Liver (tissue), 9 donors: ENCODE measurements around the gene RAVER1. TPM values are rescaled to one million over a fixed set of nuclear protein-coding genes. Genes with fewer than 3 reads are reported as not detected.

Experiments
- DNase-seq: peaks from one replicate; pipeline ENCODE4 v3.0.0-alpha.2; 2017; ENCODE audit warnings: low spot score
- H3K27ac ChIP-seq, 2 donors: one replicate each; pipeline ENCODE4 v1.7.0; 2013; ENCODE audit warnings: inconsistent platforms in 2 of 2, low read length in 2 of 2, control low read depth in 1 of 2, low read depth in 1 of 2, mild to moderate bottlenecking in 1 of 2
- H3K27me3 ChIP-seq, 4 donors: one replicate each; pipeline versions ENCODE4 v1.6.1 to v1.7.0; 2013; ENCODE audit warnings: low read length in 3 of 4, inconsistent platforms in 1 of 4, mild to moderate bottlenecking in 1 of 4, moderate library complexity in 1 of 4; ENCODE audit not compliant: control insufficient read depth in 4 of 4, insufficient read depth in 4 of 4
- H3K36me3 ChIP-seq, 4 donors: one replicate each; pipeline versions ENCODE4 v1.6.1 to v1.7.0; 2013; ENCODE audit warnings: low read length in 3 of 4, mild to moderate bottlenecking in 3 of 4, low read depth in 1 of 4, moderate library complexity in 1 of 4; ENCODE audit not compliant: control insufficient read depth in 4 of 4, insufficient read depth in 3 of 4
- H3K4me1 ChIP-seq, 4 donors: one replicate each; pipeline versions ENCODE4 v1.6.1 to v1.7.0; 2013; ENCODE audit warnings: low read length in 3 of 4, mild to moderate bottlenecking in 3 of 4, moderate library complexity in 1 of 4; ENCODE audit not compliant: control insufficient read depth in 4 of 4, insufficient read depth in 4 of 4
- H3K4me3 ChIP-seq, 3 donors: one replicate each; pipeline versions ENCODE4 v1.6.1 to v1.7.0; 2013; ENCODE audit warnings: low read length in 3 of 3, control low read depth in 1 of 3, low read depth in 1 of 3, mild to moderate bottlenecking in 1 of 3
- H3K9ac ChIP-seq, 2 donors: one replicate each; pipeline ENCODE4 v1.7.0; 2013; ENCODE audit warnings: low read length in 2 of 2, mild to moderate bottlenecking in 2 of 2, moderate library complexity in 2 of 2, control low read depth in 1 of 2, low read depth in 1 of 2
- H3K9me3 ChIP-seq, 4 donors: one replicate each; pipeline versions ENCODE4 v1.6.1 to v1.7.0; 2013; ENCODE audit warnings: low read length in 3 of 4; ENCODE audit not compliant: control insufficient read depth in 4 of 4
- CTCF ChIP-seq: fragments of 150-350 bp; IDR thresholded peaks from 2 replicates; pipeline ENCODE4 v1.5.1; 2017; ENCODE audit warnings: improper control_type of control experiment, low read depth, low read length; ENCODE audit not compliant: missing input control
- FOXA1 ChIP-seq: IDR thresholded peaks from 2 replicates; pipeline ENCODE4 v1.6.1; 2016; ENCODE audit warnings: antibody characterized with exemption
- HNF4A ChIP-seq, 2 donors: conservative IDR thresholded peaks; 2 replicates each; pipeline ENCODE4 v1.6.1; 2016; ENCODE audit warnings: antibody characterized with exemption in 2 of 2, mild to moderate bottlenecking in 2 of 2
- HNF4G ChIP-seq: IDR thresholded peaks from 2 replicates; pipeline ENCODE4 v1.6.1; 2016; ENCODE audit warnings: antibody characterized with exemption
- JUND ChIP-seq, 2 donors: IDR thresholded peaks; 2 replicates each; pipeline ENCODE4 v1.6.1; 2016; ENCODE audit warnings: antibody characterized with exemption in 2 of 2
- MAX ChIP-seq: IDR thresholded peaks from 2 replicates; pipeline ENCODE4 v1.6.1; 2016; ENCODE audit warnings: antibody characterized with exemption
- NR2F2 ChIP-seq: IDR thresholded peaks from 2 replicates; pipeline ENCODE4 v1.6.1; 2016; ENCODE audit warnings: antibody characterized with exemption
- REST ChIP-seq: IDR thresholded peaks from 2 replicates; pipeline ENCODE4 v1.6.1; 2016; ENCODE audit warnings: antibody characterized with exemption, mild to moderate bottlenecking
- SP1 ChIP-seq: IDR thresholded peaks from 2 replicates; pipeline ENCODE4 v1.6.1; 2018; ENCODE audit warnings: antibody characterized with exemption, mild to moderate bottlenecking
- TAF1 ChIP-seq: conservative IDR thresholded peaks from 2 replicates; pipeline ENCODE4 v1.6.1; 2016; ENCODE audit warnings: antibody characterized with exemption, mild to moderate bottlenecking
- YY1 ChIP-seq: IDR thresholded peaks from 2 replicates; pipeline ENCODE4 v1.6.1; 2016; ENCODE audit warnings: antibody characterized with exemption, mild to moderate bottlenecking
- ZBTB33 ChIP-seq: IDR thresholded peaks from 2 replicates; pipeline ENCODE4 v1.6.1; 2016; ENCODE audit warnings: antibody characterized with exemption
- WGBS: extraction: QIAGEN DNeasy Blood & Tissue Kit; methylation state at CpG from one replicate; pipeline ENCODE4 v1.1.7; 2013; 5-methylcytosine and 5-hydroxymethylcytosine counted together
- polyA plus RNA-seq, 2 donors: library from polyadenylated mRNA; stranded (reverse) in 1 of 2; unstranded in 1 of 2; fragments of 200-250 nt in 1 of 2; fragments of >200 nt in 1 of 2; fragmentation: Nextera tagmentation in 1 of 2; extraction: Ambion mirVana in 1 of 2; gene quantifications; one replicate each; pipeline versions ENCODE4 v1.2.1 to v1.2.3, GENCODE V29; 2013 to 2015
- total RNA-seq, 2 donors: library from RNA; depleted of rRNA; stranded (reverse); fragments of >200 nt; gene quantifications; one replicate each; pipeline ENCODE4 v1.2.3, GENCODE V29; 2014
- TF ChIP-seq, protein P1 (sequence below): IDR thresholded peaks from 2 replicates; pipeline ENCODE4 v1.6.1; 2016; ENCODE audit warnings: antibody characterized with exemption
- donor health status: healthy.
- donor health status: healthy.
- donor health status: healthy.
- donor health status: healthy.
- donor health status: healthy.

The RAVER1 gene
- total and polyA plus RNA-seq, 4 donors: 2.1 to 13.6 (median 6.2) TPM

DNA sequence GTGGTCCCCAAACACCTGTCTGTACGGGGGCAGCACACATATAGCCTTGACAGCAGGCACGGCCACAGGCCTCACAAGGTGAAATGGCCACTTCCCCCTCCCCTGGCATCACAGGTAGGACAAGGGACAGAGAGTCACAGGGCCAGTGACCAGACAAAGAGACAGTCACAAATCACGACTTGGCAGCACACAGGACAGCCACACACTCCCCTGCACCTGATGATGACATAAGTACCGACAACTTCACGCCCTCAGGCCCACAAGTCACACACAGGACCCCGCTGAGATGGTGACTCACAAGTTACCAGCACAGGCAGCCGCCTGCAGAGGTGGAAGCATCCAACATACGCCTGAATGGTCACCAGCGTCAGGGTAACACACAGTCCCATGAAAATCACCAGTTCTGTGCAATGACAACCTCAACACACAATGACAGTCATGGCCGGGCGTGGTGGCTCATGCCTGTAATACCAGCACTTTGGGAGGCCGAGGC is 30.5 kb upstream of the RAVER1 start:
- TF ChIP-seq HNF4G (no peak), YY1 (no peak)
- Histone ChIP-seq H3K9me3 (no peaks in the 10 kb centered on the region), H3K36me3 (peaks cover 16 to 69% (median 26%) of the 10 kb centered on the region in 4 donors), H3K27me3 (no peaks in the 10 kb centered on the region), H3K9ac (no peak overlapping the region), H3K4me1 (peaks cover 0 to 5% (median 3%) of the 10 kb centered on the region in 4 donors), H3K27ac (no peak overlapping the region), H3K4me3 (no peak overlapping the region)
- no peak for DNase-seq
- WGBS: 92% methylated on average over 12 of the region's 12 CpGs

DNA sequence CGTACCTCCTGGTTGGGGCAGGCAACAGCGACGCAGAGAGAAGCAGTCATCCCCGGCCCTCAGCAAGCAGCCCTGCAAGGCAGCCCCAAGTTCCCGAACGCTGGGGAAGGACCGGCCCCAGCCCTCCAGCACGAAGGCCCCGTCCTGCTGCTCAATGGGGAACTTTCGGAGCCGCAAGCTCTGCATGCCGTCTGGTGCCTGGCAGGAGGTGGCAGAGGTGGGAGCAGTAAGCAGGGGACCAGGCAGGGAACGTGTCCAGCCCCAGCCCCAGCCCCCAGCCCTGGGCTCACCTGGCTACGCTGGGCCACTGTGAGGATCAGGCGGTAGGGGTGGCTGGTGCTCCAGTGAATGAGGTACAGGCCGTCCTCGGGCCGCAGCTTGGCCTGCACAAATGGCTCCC is 28.9 kb upstream of the RAVER1 start:
- Histone ChIP-seq H3K9ac (no peak overlapping the region), H3K4me3 (no peak overlapping the region), H3K4me1 (peaks cover 0 to 5% (median 3%) of the 10 kb centered on the region in 4 donors), H3K27me3 (no peaks in the 10 kb centered on the region), H3K36me3 (peaks cover 14 to 70% (median 23%) of the 10 kb centered on the region in 4 donors), H3K27ac (no peak overlapping the region), H3K9me3 (no peaks in the 10 kb centered on the region)
- no peak for DNase-seq
- WGBS: 96% methylated on average over 18 of the region's 18 CpGs
- TF ChIP-seq MAX (no peak), TAF1 (no peak), CTCF (no peak), FOXA1 (no peak), ZBTB33 (no peak), REST (no peak), HNF4G (no peak), SP1 (no peak), JUND (IDR thresholded peaks at IDR 0.05) (no peak), HNF4A (conservative IDR thresholded peaks at IDR 0.05) (no peak), NR2F2 (no peak), YY1 (no peak)
- TF ChIP-seq, protein P1, sequence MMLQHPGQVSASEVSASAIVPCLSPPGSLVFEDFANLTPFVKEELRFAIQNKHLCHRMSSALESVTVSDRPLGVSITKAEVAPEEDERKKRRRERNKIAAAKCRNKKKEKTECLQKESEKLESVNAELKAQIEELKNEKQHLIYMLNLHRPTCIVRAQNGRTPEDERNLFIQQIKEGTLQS: no peak
